Inferior parietal cortex (tissue), 1 donor: ENCODE measurements around the gene PLEKHG5.
A peak's percentile ranks its signal among the peaks of the same experiment; 100 is the strongest.
"Not testable (repeated sequence)": the region's sequence is repeated elsewhere in the genome, so short reads cannot be mapped to it uniquely, and the experiment has no call there.

ENCODE experiments used
- DNase-seq: peaks from one replicate; pipeline ENCODE4 v3.0.0-alpha.2; 2016; ENCODE audit errors: extremely low spot score

Gene PLEKHG5

GRCh38 chr1:6446665-6447015 is 44.8 kb downstream of the PLEKHG5 start:
- no peak for DNase-seq

GRCh38 chr1:6445929-6446328 is 45.5 kb downstream of the PLEKHG5 start:
- not testable (repeated sequence) for DNase-seq

DNA sequence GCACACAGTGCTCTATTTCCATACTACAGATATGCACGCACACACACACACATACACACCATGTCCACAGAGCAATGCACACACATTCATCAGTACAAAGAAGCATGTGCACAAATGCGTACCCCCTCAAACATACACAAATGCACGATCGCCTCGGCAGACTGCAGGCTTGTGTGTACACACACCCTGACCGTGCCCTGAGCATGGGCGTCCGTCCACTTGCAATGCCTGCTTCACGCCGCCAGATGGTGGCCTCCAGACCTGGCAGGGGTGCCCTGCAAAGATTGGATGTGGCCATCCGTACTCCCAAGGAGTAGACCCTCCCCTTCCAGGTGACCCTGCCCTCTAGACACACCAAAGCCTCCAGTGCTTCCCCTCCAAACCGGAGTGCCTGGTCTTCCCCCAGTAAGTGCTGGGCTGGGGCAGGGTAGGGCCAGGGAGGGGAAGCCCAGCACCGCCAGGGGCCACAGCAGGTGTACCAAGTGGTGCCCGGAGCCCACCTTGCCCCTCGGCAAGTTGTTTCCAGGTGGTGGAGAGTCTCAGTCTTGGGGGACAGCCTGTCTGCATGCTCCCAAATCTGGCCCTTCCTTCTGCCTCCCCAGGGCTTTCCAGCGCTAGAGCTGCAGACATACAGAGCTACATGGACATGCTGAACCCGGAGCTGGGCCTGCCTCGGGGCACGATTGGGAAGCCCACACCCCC is 46.3 kb downstream of the PLEKHG5 start:
- no peak for DNase-seq

GRCh38 chr1:6444377-6444776 is 47.1 kb downstream of the PLEKHG5 start:
- no peak for DNase-seq

DNA sequence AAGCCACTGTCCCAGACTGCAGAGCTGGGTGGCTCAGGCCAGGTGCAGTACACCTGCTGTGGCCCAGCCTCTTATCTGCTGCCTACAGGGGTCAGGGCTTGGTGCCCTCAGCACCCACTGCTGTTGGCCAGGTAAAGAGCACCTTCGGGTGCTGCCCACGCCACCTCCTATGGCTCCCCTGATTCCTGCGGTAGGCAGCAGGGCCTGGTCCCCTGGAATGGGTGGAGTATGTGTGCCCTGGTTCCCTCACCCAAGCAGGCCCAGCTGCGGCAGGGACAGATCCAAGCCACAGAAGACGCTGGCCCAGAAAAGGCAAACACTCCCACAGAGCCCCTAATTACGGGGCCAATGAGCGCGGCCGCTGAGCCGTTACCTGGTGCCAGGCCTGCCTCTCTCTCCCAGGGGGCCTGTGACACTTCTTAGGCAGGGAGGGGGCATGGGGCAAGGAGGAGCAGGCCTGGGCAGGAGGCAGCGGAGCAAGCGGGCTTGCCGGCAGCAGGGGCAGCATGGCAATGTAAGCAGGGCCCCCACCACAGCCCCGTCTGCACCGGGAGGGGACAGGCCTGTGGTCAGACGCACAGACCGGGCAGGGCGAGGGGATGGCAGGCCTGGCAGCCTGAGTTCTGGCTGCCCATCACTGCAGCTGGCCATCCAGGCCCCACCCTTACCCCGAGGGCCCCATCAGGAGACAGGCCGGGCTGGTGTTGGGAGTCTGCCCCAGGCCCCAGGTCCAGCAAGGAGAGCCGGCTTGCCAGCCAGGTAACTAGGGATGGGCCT is 47.9 kb downstream of the PLEKHG5 start:
- no peak for DNase-seq

DNA sequence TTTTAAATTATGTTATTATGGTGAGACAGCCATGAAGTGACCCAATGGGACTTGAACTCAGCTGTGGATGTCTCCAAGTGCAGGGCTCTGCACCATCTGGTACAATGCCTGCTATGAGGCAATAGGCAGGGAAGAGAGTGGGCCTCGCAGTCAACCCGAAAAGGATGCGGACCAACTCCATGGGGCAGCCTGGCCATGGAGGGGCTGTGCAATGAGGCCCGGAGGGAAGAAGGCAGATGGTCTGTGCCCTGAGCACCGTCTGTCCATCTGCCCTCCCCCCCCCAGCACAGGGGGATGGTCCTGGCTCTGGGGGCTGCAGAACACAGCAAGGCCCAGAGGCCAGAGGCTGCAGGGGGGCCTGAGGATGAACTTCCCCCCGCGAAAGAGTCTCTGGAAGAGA is 49.9 kb downstream of the PLEKHG5 start:
- no peak for DNase-seq

GRCh38 chr1:6440198-6441126 is 51.0 kb downstream of the PLEKHG5 start:
- no peak for DNase-seq

DNA sequence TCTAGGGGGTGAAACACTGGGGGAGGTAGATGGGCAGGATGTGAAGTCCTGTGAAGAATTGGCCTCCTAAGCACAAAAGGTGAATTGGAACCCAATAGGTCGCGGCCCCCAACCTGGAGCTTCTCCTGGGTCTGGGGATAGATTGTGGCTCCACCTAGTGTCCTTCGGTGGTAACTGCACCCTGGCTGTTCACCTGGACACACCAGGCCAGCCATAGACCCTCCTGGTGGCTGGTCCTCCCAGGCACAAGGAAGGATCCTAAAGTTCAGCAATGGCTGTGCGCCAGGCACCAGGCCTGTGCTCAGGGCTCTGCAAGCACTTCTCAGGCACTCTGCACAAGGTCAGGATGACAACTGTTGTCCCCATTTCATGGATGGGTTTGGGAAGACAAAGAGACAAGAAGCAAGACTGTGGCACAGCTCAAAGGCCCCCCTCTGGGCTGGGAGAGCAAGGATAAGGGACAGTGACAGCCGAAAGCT is 53.4 kb downstream of the PLEKHG5 start:
- DNase-seq, result peak; percentile 65

DNA sequence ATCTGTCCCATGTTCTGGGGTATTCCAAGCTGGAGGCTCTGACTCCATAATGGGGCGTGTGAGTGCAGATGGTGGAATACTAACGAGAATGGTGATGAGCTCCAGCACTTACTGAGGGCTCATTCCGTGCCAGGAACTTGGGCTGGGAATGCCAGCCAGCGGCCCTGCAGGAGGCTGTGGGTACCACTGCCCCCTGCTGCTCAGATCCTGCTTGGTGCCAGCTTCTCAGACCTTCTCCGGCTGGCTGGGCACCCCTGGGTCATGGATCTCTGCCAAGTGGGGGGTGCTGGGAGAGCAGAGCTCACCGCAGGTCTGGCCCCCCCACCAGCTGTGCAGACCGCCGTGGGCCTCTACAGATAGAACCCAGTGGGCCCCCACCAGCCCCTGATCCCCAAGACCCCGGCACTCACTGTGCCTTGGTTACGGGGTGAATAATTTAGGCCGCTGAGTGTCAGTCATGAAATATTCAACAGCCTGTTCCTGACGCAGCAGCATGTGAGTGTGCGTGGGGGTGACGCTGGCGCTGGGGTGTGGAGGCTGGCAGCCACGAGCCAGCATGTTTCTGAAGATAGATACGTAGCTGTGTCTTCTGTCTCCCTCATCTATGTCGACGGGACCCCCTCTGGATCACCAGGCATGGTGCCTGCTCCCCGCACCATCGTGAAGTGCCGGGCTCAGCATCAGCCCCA is 54.3 kb downstream of the PLEKHG5 start:
- peak; percentile 11 for DNase-seq

DNA sequence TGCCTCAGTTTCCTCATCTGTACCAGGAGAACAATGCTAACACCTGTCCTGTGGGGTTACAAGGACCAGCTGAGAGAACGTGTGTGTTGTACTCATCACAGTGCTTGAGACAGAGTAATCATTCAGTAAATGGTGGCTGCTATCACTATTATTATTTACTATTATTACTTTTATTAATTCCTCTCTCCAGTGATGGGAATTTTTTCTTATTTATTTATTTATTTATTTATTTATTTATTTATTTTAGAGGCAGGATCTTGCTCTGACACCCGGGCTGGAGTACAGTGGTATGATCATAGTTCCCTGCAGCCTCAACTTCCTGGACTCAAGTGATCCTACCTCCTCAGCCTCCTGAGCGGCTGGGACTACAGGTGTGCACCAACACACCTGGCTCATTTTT is 55.2 kb downstream of the PLEKHG5 start:
- not testable (repeated sequence) for DNase-seq

DNA sequence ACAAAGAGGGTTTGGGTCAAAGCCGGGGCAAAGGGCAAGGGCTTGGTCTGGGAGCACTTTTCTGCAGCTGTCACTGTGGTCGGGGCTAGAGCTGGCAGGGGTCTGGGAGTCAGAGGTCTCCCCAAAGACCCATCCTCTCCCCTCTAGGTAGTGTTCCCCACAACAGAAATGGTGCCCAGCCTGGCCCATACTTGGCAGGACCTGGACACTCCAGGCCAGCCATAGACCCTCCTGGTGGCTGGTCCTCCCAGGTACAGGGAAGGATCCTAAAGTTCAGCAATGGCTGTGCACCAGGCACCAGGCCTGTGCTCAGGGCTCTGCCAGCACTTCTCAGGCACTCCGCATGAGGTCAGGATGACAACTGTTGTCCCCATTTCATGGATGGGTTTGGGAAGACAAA is 55.9 kb downstream of the PLEKHG5 start:
- no peak for DNase-seq

- no peak for DNase-seq
Measured at GRCh38 chr1:6435129-6435528, 56.3 kb downstream of the PLEKHG5 start.

GRCh38 chr1:6434186-6434585 is 57.3 kb downstream of the PLEKHG5 start:
- DNase-seq, result no peak

DNA sequence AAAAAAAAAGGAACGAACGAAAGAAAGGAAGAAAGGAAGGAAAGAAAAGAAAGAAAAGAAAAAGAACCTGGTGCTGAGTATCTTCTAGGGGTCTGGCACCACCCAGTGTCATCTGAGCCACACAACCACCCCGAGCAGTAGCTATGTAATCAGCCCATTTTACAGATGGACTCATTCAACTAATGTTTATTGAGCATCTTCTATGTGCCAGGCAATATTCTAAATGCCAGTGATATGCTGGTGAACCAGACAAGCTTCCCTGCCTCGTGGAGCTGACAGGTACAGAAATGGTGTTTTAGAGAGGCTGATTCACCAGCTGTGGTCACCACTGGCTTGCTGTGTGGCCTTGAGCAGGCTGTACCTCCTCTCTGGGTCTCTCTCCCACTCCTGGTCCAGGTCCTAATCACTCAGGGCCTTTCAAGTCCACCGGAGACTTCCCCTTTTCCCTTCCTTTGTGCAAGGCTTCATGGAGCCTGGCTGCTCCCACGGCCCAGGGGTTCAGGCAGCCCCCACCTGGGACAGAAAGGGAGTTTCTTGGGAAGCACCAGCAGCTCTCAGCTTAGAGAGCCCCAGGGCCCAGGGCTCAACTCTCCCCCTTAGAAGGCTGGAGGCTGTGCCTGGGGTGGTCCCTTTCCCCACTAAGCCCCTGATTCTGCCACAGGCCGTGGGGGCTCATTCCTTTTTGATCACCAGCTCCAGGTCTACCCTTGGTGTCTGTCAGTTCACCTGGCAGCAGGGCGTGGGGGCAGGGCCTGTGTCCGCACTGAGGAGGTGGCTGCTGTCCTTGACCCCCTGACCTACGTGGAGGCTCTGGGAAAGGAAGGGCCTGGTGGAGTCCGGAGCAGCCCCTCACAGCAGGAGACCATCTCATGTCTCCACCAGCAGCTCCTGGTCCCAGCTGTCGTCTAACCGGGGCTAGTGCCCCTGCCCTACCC is 59.6 kb downstream of the PLEKHG5 start:
- not testable (repeated sequence) for DNase-seq

GRCh38 chr1:6429660-6430411 is 61.6 kb downstream of the PLEKHG5 start:
- DNase-seq, result not testable (repeated sequence)

DNA sequence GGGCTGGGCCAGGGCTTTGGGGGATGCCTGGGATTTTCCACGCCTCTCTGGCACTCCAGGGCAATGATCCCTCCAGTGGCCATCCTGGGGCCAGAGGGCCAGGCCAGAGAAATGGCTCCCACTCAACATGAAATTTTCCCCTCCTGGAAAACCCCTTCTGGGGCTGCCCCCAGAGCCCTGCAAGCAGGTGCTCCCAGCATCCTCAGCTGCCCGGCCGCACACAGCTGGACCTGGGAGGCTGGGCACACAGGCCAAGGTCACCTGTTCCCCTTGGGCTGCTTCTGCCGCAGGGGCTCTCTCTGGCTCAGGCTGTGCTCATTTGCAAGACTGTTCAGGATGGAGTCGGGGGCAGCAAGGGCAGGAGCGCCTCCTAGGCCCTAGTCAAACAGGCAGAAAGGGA is 63.0 kb downstream of the PLEKHG5 start:
- DNase-seq, result not testable (repeated sequence)

DNA sequence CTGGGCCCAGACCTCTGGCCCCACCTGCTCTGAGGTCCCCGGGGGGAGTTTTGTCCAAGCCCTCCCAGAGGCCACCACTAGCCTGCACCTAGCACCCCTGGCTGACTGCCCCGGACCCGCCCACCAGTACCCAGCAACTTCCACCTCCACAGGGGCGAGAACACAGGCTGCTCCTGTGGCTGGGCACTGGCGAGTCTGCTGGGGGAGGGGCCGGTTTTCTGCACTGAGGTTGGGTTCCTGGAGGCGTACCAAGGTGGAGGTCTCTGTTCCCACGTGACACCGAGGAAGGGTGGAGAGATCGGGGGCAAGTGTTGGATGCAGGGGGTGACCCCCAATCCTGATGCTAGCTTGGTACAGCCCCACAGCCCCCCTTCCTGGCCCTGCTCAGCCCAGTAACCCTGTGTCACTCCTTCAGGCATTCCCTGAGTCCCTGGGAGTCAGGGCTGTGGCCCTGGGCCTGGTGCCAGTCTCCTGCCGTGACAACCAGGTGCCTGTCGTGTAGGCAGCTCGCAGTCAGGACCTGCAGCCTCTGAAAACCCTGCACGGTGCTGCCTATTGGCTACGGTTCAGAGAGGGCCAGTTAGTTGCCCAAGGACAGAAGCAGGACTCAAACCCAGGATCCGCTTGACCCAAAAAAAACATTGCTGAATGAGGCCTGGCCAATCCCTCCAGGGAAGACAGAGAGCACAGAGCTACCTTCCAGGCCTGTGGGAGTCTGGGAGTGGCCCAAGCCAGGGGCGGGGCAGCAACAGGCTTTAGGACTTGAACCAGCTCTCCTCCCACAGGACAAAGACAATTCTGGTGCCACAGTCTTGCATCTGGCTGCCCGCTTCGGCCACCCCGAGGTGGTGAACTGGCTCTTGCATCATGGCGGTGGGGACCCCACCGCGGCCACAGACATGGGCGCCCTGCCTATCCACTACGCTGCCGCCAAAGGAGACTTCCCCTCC is 63.8 kb downstream of the PLEKHG5 start:
- DNase-seq, result no peak

DNA sequence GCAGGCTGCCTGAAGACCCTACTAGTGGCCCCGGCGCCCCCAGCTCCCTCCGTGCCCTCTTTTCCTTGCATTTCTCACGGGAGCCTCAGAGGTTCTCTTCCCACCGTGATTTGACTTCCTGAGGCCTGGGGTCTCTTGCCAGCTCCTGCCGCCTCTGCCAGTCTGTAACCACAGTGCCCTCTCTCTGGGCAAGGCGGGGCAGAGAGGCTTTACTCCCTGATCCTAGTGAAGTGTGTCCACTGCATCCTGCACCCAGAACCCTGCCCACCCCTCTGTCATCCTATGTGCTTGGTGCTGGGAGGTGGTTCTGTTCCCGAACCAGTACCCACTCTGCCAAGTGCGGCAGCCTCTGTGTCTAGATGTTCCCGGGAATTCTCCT is 64.5 kb downstream of the PLEKHG5 start:
- no peak for DNase-seq
